ENCODE measurements around the gene PSAPL1.

GRCh38 chr4:7457201-7458065 lies 22.7 kb upstream of the PSAPL1 start:
- TF ChIP-seq CTCF (IDR thresholded peaks at IDR 0.05) (no peak), POLR2A (IDR thresholded peaks at IDR 0.05) (no peak)

Data from ovary (tissue), 3 donors.